Skin of body (tissue), 2 donors: Measurements from ENCODE around the gene SLC12A2. TPM values are rescaled to one million over a fixed set of nuclear protein-coding genes. Genes with fewer than 3 reads are reported as not detected.

Experiments used
- DNase-seq: peaks from one replicate; lab custom pipeline; 2025; lab: John Stamatoyannopoulos, UW
- total RNA-seq: library from RNA; depleted of rRNA; stranded (reverse); fragments of >200 nt; gene quantifications from one replicate; pipeline ENCODE4 v1.2.3, GENCODE V29; 2014

SLC12A2 gene
- total RNA-seq, 1 donor from 2014 or later, result 40.7 TPM

DNA sequence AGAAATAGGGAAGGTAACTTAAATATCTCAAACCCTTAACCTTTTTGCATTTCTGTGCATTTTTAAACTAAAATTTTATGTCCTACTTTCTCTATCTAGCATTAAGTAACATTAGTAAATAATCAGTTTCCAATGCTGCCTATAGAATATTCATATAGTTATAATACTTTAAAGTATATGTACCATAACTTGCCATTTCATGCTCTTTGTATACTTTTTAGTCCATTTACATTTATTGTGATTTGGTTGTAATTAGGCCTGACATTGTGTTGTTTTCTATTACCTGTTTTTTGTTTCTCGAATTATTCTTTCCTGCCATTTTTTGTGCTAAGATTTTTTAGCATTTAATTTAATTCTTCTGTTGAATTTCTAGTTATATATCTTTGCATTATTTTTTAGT is 13.7 kb downstream of the SLC12A2 start:
- no peak for DNase-seq

DNA sequence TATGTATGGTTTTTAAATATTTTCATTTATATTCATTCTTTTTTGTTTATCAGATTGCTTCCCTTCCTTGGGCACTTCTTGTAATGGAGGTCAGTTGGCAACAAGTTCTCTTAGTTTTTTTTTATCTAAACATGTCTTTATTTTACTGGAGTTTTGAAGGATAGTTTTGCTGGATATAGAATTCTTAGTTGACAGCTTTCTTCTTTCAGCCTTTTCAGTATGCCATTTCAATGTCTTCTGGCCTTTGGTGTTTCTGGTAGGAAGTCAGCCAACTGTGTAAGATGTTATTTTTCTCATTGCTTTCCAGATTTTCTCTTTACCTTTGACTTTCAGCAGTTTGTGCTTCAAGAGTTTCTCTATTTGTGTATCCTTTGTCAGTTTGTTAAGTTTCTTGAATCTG is 14.2 kb downstream of the SLC12A2 start:
- no peak for DNase-seq

DNA sequence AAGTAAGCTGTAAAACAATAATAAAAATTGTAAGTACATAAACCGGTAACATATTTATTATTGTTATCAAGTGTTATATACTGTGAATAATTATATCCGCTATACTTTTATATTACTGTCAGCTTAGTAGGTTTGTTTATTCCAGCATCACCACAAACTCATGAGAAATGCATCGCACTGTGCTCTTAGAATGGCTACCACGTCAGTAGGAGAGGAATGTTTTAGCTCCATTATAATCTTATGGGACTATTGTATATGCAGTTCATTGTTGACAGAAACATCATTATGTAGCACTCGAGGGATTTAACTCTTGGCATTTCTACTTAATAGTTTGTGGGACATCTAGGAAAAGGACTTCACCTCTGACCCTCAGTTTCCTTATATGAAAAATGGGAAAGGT is 16.4 kb downstream of the SLC12A2 start:
- no peak for DNase-seq

DNA sequence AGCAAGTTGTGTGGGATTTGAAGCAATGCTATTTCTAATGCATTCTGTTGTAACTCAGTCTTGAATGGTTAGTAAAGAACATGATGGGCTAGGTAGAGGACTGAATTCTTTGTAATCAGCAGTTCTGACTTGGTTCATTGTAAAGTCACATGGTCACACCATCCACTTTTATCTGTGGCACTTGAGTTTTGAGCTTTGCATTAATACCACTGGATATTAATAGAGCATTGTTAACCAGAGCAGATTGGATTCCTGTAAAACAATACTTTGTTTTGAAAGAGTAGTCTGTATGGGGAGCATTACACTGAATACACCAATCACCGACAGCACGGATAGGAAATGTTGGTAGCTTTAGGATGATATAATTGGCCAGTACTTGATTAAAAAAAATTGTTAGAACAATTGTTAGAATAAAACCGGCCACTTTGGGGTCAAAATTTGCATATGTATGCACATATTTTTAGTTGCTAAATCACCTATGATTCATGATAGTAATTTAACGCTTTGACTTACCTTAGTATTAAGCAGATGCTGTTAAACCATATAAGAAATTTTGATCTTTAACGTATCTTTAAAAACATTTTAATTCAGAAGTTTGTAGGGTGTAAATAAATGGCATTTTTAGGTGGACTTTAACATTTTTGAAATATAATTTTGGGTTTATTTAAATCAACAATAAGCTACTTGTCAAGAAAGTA is 17.4 kb downstream of the SLC12A2 start:
- no peak for DNase-seq

DNA sequence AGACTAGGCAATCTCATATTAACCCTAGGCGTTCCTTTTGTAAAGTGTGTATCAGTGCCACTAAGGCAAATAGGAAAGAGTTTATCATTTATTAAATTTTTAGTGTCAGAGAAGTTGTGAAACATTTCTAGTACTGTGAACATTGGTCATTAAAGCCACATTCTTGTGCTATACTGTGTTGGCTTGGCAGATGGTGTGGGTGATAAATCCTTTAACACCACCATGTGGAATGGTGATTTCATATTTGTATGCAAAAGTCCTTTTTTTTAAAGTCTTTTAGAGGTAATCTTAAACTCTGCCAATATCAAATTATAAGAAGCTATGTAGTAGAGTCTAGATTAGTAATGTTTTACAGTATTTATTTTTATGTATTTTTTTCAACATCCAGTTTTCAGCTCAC is 18.1 kb downstream of the SLC12A2 start:
- no peak for DNase-seq

DNA sequence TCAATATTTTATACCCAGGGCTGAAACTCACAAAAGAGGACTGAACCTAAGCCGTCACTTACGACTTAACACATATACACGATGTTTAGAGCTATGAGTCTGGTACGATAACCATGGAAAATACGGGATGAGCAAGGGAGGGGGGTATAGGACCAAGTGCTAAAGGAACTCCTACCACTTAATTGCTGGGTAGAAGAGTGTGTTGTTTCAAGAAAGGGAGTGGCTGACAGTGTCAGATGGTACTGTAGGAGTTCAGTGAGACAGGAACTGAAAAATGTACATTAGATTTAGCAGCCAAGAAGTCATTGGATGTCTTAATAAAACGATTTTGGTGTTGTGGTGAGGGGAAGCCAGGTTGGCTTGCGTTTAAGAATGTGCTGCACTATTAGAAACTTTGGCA is 21.6 kb downstream of the SLC12A2 start:
- no peak for DNase-seq

DNA sequence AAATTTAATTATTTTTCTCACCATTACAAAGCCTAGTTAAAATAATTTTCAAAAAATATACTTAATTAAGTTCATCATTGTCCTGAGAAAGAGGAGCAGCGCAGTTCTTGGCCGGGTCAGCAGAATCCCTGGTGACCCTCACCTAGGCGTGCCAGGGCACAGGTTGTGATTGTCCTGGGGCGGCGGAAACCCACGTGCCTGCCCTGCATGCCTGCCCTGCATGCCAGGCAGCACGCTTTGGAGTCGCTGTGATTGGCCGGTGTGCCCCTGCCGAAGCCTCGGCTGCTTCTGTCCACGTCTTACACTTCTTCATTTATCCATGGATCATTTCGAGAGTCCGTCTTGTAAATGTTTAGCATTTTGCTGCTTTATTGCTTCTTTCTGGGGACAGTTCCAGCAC is 25.6 kb downstream of the SLC12A2 start:
- no peak for DNase-seq

DNA sequence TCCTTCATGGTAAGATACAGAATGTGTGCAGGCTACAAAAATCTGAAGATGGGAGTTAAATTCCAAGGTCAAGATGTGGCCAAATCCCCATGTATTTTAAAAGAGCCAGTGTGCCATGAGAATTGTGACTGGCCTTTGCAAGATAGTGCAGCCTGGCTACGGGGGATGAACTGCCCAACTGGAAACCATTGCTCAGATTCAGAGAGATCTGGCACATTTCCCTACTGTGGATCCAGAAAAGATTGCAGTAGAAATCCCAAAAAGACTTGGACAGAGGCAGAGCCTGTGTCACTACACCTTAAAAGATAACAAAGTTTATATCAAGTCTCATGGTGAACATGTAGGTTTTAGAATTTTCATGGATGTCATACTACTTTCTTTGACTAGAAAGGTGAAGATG is 26.2 kb downstream of the SLC12A2 start:
- no peak for DNase-seq

DNA sequence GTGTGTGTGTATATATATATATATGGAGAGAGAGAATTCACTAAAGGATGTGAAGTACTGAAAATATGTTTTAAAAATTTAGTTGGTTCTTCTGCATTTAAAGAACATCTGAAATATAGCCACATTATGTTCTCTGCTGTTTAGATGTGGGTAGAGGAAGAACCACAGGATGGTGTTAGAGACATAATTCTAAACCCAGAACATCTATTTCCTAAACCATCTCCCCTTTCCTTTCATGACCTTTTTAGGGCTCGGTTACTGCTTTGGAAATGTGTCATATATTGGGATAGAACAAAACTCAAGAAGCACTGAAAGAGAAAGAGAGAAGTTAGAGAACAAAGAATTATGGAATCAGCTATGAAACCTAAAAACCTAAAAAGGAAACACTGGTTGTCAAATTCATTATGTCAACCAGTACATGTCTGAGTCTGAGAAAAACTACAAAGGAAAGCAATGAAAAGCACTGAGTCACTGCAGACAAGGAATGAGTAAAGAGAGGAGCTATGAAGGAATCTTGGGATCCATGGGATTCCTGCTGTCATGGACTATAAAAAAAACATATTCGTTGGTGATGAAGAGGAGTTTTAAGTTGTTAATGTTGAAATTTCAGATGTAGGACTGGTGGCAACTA is 28.4 kb downstream of the SLC12A2 start:
- DNase-seq, result no peak

DNA sequence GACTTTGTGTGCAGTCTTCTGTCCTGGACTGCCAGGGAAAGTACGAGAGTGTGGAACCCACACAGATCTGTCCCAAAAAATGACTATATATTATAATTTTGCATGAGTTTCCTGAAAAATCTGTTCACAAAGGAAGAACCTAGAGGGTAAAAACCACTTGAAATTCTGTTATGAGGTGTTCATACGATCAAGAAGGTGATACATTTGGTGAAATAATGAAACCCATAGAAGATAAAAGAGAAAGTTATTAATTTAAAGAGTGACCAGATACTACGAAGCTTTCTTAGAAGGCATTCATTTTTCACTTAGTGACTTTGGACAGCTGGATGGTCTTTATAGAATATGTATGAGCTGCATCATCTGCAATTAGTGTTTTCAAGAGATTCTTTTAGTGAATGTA is 32.9 kb downstream of the SLC12A2 start:
- DNase-seq, result no peak

DNA sequence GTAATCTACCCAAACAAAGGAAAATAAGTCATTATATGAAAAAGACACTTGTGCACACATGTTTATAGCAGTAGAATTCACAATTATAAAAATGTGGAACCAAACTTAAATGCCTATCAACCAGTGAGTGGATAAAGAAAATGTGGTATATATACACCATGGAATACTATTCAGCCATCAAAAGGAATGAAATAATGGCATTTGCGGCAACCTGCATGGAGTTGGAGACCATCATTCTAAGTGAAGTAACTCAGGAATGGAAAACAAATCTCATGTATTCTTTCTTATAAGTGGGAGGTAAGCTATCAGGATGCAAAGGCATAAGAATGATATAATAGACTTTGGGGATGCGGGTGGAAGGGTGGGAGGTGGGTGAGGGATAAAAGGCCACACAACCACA is 34.6 kb downstream of the SLC12A2 start:
- DNase-seq, result no peak

DNA sequence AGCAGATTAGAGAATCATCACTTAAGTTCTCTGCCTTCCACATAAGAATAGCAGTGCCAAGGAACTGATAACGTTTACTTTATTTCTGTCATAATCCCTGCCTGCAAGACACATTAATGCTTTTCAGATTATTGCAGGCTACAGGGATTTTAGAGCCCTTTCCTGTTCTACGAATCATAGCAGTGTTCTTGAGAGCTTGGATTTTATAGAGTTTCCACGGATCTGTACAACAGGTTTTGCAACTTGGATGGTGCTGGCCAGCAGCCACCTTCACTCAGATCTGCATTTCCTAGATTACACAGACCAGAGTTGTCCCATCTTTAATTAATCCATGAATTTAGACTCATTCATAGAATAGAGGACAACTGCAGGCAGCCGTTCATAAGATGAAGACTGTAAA is 38.1 kb downstream of the SLC12A2 start:
- no peak for DNase-seq

DNA sequence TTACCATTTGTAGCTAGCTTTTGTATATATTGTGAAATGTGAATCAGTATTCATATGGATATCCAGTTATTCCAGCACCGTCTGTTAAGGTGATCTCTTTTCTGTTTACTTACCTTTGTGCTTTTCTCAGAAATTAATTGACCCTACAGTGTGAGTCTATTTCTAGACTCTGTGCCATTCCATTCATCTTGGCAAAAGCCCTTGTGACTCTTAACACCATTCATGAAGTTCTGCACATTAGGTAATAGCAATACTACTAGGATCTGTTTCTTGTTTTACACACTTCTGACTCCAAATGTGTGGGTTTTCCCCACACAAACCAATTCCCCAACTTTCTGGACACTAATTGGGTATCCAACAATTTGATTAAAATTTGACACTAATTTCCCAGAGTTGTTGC is 40.4 kb downstream of the SLC12A2 start:
- DNase-seq, result no peak

DNA sequence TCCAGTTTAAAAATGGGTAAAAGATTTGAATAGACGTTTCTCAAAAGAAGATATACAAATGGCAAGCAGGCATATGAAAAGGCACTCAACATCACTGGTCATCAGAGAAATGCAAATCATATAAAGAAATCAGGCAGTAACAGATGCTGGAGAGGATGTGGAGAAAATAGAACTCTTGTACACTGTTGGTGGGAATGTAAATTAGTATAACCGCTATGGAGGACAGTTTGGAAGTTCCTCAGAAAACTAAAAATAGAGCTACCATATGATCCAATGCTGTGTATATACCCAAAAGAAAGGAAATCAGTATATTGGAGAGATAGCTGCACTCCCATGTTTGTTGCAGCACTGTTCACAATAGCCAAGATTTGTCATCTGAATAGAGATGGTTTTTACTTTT is 42.7 kb downstream of the SLC12A2 start:
- DNase-seq, result no peak

DNA sequence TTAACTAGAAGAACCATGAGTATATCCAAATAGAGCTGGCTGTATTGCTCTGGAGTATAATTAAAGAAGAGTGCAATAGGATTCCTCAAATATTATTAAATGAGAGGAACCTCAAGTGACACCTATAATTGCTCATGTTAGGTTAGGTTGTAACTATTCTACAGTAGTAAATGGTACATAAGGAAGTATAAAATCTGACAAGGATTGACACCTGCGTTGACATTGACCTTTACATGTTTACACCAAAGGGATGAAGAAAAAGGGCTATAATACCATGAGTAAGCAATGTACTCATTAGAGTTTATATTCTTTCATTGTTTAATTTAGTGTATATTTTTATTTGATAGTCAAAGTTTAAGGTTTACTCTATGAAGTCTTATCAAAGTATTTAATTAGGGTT is 48.9 kb downstream of the SLC12A2 start:
- DNase-seq, result no peak

DNA sequence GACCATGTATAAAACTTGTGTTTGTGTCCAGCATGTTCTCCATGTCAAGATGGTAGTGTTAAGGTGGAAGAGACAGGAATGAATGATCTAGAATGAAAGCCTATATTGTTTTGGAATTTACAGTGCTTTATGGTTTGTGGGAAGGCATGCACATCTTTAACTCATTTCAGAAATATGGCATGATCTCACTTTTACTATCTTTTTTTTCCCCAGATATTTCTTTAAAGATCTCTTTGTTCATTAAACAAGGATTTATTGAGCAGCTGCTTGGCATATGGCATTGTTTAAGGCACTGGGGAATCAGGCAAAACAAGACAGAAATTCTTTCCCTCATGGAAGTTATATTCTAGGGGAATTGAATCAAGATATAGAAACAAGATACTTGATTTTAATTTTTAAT is 51.7 kb downstream of the SLC12A2 start:
- DNase-seq, result no peak

DNA sequence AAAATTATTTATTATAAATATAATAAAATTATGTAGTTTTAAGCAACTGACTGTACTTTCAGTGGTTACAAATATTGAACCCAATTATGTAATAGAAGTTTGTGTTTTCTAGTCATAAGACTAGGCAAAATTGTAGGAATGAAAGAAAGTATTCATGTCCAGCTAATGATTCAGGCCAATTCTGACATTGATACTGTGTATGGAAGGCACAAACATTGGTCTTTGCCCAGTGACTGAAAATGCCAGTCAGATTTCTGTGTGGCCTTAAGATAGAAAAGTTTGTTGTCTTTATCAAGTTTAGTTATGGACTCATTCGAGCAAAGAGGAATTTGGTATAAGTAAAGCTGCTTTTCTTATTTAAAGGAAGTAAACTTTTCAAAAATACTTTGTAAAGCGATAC is 60.3 kb downstream of the SLC12A2 start:
- no peak for DNase-seq

DNA sequence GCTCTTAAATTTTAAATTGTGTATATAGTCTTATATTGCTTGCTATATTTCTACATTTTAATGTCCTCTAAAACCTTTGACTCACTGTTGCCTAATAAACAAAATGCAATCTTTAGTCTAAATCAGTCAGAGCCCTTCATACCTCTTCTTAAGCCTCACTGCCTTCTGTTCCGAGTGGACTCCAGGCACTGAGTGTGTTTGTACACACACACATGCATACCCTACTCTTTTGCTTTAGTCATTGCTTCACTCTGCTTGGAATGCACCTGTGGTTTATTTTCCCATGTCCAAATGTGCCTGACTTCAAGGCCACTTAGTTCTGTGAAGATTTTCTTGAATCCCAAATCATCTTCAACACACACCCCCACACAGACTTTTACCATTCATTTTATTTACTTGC is 60.9 kb downstream of the SLC12A2 start:
- DNase-seq, result no peak

DNA sequence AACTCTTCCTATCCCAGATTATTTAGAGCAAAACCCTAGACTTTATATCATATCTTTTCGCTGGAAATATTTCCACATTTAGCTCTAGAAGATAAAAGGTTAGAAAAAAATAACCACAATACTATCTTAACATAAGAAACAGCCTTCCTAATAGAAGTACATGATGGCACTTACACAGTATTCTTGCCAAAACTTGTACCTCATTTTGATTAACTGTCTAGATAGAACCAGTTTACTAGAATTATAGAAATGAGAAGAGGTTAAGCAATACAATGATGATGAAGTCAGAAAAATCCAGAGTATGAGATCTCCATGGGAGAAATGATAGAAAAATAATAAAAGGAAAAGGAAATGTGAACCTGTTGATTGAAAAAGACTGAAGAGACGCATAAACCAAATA is 63.1 kb downstream of the SLC12A2 start:
- no peak for DNase-seq

DNA sequence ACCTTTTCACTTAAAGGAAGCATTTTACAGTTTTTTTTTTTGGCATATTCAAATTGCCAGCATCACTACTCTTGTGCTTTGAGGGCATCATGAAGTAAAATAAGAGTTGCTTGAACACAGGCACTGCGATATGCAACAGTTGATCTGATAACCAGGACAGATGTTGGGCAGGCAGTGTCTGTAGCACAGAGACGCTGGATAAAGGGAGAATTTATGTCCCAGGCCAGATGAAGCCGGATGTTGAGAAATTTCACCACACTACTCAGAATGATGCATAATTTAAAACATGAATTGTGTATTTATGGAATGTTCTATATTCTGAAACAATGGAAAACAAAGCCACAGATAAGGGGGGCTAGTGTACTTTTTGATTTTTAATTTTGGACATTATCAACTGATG is 71.4 kb downstream of the SLC12A2 start:
- peak; percentile 83 for DNase-seq

DNA sequence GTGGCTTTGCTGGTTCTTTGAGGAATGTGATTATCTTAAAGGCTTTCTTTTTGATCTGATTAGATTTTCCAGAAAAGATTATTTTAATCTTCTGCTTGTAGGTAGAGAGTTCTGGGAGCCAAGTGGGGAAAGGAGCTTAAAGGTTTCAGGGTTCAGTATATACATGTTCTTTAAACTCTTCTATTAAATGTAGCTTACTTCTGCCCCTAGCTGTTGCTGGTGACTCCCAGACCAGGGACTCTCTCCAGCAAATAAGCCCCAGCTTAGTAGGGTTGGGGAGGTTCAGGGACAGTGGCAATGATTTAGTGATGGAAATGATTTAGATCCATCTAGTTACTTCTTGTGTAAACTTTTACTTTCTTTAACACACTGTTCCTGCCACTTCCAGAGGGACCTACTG is 72.2 kb downstream of the SLC12A2 start:
- DNase-seq, result no peak

DNA sequence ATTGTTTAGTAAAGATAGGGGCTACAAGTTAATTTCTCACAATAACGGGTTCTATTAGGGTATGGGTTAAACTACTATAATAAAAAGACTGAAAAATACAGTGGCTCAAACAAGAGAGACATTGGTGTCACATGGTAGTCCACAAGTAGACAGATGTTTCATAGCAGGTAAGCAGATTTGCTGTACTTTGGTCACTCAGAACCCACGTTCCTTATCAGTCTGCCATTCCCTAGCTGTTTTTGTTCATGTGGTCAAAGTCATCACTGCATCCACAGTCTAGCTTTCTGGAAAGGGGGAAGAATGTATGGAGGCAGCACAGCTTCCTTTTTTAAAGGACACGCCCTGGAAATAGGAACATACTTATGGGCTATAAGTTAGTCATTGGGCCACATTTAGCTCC is 73.0 kb downstream of the SLC12A2 start:
- DNase-seq, result no peak

DNA sequence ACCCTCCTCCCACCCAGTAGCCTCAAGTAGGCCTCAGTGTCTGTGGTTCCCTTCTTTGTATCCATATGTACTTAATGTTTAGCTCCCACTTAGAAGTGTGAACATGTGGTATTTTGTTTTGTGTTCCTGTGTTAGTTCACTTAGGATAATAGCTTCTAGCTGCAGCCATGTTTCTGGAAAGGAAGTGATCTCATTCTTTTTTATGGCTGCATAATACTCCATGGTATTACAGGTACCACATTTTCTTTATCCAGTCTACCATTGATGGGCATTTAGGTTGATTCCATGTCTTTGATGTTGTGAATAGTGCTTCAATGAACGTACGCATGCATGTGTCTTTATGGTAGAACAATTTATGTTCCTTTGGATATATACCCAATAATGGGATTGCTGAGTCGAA is 74.8 kb downstream of the SLC12A2 start:
- no peak for DNase-seq

DNA sequence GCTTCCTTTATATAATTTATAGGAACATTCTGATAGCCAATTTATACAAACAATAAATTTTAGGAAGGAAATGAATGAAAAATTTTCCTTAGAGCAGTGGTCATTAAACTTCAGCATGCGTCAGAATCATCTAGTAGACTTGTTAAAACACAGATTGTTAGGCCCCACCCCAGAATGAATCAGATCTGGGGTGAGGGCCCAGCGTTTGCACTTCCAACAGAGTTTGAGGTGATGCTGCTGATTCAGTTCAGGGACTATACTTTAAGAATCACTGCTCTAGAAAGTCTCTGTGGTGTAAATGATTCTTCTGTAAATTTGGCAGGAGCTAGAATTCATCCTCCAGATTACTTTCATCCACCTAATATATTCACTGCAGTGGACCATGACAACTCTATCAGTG is 80.4 kb downstream of the SLC12A2 start:
- DNase-seq, result no peak
